Sigmoid colon (tissue), 3 donors: ENCODE data around the gene SRPK3.

Experiments
- POLR2A ChIP-seq, 2 donors: fragments of 450-650 bp; IDR thresholded peaks; one replicate each; pipeline ENCODE4 v1.6.1; 2016; ENCODE audit warnings: antibody characterized with exemption in 2 of 2, mild to moderate bottlenecking in 2 of 2, moderate library complexity in 2 of 2
- TF ChIP-seq, protein P1 (sequence below), 4 experiments: fragments of 450-650 bp in 3 of 4; fragments of 200-600 bp in 1 of 4; IDR thresholded peaks; one replicate each; pipeline ENCODE4 v1.5.1; 2016 to 2019; ENCODE audit warnings: antibody characterized with exemption in 4 of 4, mild to moderate bottlenecking in 3 of 4, moderate library complexity in 2 of 4

GRCh38 chrX:153734871-153735270 lies 46.0 kb upstream of the SRPK3 start:
- TF ChIP-seq POLR2A (IDR thresholded peaks at IDR 0.05), result no peak
- TF ChIP-seq, protein P1, sequence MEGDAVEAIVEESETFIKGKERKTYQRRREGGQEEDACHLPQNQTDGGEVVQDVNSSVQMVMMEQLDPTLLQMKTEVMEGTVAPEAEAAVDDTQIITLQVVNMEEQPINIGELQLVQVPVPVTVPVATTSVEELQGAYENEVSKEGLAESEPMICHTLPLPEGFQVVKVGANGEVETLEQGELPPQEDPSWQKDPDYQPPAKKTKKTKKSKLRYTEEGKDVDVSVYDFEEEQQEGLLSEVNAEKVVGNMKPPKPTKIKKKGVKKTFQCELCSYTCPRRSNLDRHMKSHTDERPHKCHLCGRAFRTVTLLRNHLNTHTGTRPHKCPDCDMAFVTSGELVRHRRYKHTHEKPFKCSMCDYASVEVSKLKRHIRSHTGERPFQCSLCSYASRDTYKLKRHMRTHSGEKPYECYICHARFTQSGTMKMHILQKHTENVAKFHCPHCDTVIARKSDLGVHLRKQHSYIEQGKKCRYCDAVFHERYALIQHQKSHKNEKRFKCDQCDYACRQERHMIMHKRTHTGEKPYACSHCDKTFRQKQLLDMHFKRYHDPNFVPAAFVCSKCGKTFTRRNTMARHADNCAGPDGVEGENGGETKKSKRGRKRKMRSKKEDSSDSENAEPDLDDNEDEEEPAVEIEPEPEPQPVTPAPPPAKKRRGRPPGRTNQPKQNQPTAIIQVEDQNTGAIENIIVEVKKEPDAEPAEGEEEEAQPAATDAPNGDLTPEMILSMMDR (IDR thresholded peaks at IDR 0.05), result no peak
